Measurements from ENCODE around the gene LYPD6B.

Gene LYPD6B

GRCh38 chr2:149104221-149104620 is 65.7 kb downstream of the LYPD6B start:
- DNase-seq (ENCODE audit: low spot score): no peak
- Histone ChIP-seq H3K27ac (no peak overlapping the region), H3K4me3 (no peak overlapping the region)
- no peak for TF ChIP-seq CTCF (IDR thresholded peaks at IDR 0.05)

- DNase-seq (ENCODE audit: low spot score): no peak
- no peak overlapping the region for H3K27ac ChIP-seq
- no peak for TF ChIP-seq CTCF (IDR thresholded peaks at IDR 0.05)
- H3K4me3 ChIP-seq: no peak overlapping the region
Measured at GRCh38 chr2:149112068-149112467, 73.6 kb downstream of the LYPD6B start.

GRCh38 chr2:149112713-149113112 is 74.2 kb downstream of the LYPD6B start:
- TF ChIP-seq CTCF (IDR thresholded peaks at IDR 0.05): no peak
- no peak overlapping the region for H3K27ac ChIP-seq
- no peak for DNase-seq (ENCODE audit: low spot score)
- H3K4me3 ChIP-seq: no peak overlapping the region

GRCh38 chr2:149115781-149116180 is 77.3 kb downstream of the LYPD6B start:
- no peak for DNase-seq (ENCODE audit: low spot score)
- no peak overlapping the region for H3K4me3 ChIP-seq
- TF ChIP-seq CTCF (IDR thresholded peaks at IDR 0.05): no peak
- H3K27ac ChIP-seq: no peak overlapping the region

GRCh38 chr2:149119368-149119767 is 80.9 kb downstream of the LYPD6B start:
- H3K27ac ChIP-seq: no peak overlapping the region
- TF ChIP-seq CTCF (IDR thresholded peaks at IDR 0.05): no peak
- DNase-seq (ENCODE audit: low spot score): no peak
- H3K4me3 ChIP-seq: no peak overlapping the region

GRCh38 chr2:149122516-149122915 is 84.0 kb downstream of the LYPD6B start:
- Histone ChIP-seq H3K4me3 (no peak overlapping the region), H3K27ac (no peak overlapping the region)
- DNase-seq (ENCODE audit: low spot score): no peak
- TF ChIP-seq CTCF (IDR thresholded peaks at IDR 0.05): no peak

GRCh38 chr2:149125031-149125725 is 86.7 kb downstream of the LYPD6B start:
- DNase-seq (ENCODE audit: low spot score): no peak
- no peak overlapping the region for H3K27ac ChIP-seq
- TF ChIP-seq CTCF (IDR thresholded peaks at IDR 0.05): no peak
- no peak overlapping the region for H3K4me3 ChIP-seq
